NCI-H187 (cell line): Measurements from ENCODE around the gene RASL12.
A peak's percentile ranks its signal among the peaks of the same experiment; 100 is the strongest.
"Not testable (repeated sequence)": the region's sequence is repeated elsewhere in the genome, so short reads cannot be mapped to it uniquely, and the experiment has no call there.

Source experiments
- DNase-seq, 2 experiments: peaks; one replicate each; lab custom pipeline; 2025; lab: John Stamatoyannopoulos, UW

Gene RASL12

GRCh38 chr15:65028921-65029735, 38.7 kb downstream of the RASL12 start, which contains the start of gene MTFMT:
Gene MTFMT, minus strand, starts transcription at chr15:65029639. Its CDS starts 26 bp downstream, at chr15:65029613.
- peak; percentile 33 to 34 for DNase-seq

DNA sequence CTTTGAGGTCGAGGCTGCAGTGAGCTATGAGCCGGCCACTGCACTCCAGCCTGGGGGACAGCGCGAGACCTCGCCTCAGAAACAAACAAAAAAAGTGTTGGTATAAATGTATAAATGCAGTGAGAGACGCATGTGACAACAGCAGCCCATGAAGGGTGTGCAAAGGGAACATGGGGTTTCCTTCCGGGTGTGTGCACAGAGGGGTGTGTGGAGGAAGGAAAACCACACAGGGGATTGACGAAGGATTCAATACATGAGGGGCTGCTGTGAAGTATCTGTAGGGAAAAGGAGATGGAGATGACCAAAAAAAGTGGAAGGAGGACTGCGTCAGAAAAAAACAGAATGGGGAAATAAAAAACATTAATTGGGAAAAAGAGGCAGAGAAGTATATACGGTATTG, 39.5 kb downstream of the RASL12 start:
- DNase-seq: no peak

DNA sequence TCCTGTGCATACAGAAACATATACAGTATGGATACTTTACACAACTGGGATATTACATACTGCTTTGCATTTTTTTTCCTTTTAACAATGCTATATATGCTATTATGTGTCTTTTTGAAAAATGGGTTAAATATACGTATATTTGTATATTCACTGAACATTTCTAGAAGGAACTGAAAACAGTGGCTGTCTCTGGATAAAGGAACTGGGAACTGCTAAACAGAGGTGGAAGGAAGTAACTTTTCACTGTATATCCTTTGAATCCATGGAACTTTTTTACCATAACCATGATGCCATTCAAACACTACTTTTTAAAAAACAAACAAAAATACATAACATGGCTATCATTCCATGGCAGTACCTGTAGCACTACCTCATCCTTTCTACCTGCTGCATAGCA, 40.2 kb downstream of the RASL12 start:
- no peak for DNase-seq

- DNase-seq: no peak
These were observed 41.0 kb downstream of the RASL12 start for GRCh38 chr15:65026756-65027155.

GRCh38 chr15:65021488-65021887, 46.3 kb downstream of the RASL12 start:
- no peak for DNase-seq

- no peak for DNase-seq
These were observed 47.4 kb downstream of the RASL12 start for GRCh38 chr15:65020419-65020818.

DNA sequence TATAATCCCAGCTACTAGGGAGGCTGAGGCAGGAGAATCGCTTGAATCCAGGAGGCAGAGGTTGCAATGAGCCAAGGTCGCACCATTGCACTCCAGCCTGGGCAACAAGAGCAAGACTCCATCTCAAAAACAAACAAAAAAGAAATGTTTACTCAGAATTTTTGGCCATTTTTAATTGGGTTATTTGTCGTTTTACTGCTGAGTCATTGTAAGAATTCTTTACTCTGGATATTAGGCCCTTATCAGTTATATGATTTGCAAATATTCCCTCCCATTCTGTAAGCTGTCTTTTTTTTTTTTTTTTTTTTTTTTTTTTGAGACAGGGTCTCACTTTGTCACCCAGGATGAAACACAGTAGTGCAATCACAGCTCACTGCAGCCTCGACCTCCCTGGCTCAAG, 56.6 kb downstream of the RASL12 start:
- not testable (repeated sequence) for DNase-seq

DNA sequence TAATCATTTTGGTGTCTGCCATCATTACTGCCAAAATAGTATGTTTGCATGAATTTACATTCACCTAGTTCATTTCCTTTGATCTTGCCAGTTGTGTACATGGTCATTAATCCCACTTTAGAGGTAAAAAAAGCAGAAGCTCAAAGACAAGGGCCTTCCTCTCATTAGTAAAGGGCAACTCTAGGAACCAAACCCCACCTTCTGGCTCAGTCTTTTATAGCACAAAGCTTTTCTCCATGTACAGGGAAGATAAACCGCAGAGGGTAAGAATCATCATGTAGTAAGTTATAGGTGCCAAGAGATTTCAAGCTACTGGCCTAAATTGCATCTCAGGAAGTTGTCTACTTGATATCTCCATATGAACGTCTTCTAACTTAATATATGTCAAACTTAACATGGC, 58.8 kb downstream of the RASL12 start:
- no peak for DNase-seq

DNA sequence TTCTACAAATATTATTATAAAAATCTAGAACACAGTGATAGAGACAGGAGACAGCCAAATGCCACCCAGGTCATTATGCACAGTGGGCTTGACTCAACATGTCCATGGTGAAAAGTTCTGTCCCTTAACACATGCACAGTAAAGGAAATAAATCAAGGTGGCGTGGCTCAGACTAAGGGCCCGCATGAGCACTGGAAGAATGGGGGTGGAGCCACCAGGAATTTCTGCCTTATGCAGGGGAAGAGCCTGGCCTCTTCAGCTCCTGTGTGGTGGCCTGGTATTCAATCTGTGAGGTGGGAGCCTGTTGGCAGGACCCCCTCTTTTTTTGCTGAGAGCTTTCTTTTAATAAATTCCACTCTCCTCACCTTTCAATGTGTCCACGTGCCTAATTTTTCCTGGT, 60.9 kb downstream of the RASL12 start:
- DNase-seq: no peak

GRCh38 chr15:65004993-65005392, 62.8 kb downstream of the RASL12 start:
- DNase-seq: no peak
